Frontal cortex (tissue), 4 donors: ENCODE results near the gene USP53. TPM values are rescaled to one million over a fixed set of nuclear protein-coding genes. Genes with fewer than 3 reads are reported as not detected.
"Not testable (repeated sequence)": the region's sequence is repeated elsewhere in the genome, so short reads cannot be mapped to it uniquely, and the experiment has no call there.

Experiments used
- DNase-seq, 2 donors: peaks; one replicate each; pipeline ENCODE4 v3.0.0; 2012; ENCODE audit warnings: low spot score in 2 of 2
- FAIRE-seq: peaks from 2 replicates; lab custom pipeline; 2012; peaks lifted over from hg19 to GRCh38; lab: Jason Lieb, UNC
- total RNA-seq: library from RNA; depleted of rRNA; stranded (reverse); fragments of >200 nt; gene quantifications from one replicate; pipeline ENCODE4 v1.2.3, GENCODE V29; 2014
- donor health status: control.
- donor health status: control.
- donor health status: control.

USP53 gene
- total RNA-seq, 1 donor from 2014 or later = 12.2 TPM

DNA sequence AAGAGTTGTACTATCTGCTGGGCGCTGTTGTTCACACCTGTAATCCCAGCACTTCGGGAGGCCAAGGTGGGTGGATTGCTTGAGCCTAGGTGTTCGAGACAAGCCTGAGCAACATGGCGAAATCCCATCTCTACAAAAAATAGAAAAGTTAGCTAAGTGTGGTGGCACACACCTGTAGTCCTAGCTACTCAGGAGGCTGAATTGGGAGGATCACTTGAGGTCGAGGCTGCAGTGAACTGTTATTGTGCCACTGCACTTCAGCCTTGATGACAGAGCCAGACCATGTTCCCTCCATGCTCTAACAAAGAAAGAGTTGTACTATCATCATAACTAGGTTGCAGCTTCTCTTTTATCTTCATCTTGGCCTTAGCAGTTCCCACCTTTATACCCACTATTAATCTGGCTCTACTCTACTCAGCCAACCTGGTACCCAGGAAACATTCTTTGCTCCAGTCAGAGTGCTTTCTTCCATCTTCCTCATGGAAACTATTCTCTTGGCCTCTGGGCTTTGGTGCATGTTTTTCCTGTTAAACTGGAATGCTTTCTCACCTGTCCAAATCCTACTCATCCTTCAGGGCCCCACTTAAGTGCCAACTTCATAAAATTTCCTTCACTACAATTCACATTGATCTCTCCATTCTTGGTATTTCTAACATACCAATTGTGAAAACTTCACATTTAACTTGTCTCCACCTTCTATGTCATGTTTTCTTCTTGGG lies 91.2 kb downstream of the USP53 start:
- DNase-seq (no peak), FAIRE-seq (no peak)

DNA sequence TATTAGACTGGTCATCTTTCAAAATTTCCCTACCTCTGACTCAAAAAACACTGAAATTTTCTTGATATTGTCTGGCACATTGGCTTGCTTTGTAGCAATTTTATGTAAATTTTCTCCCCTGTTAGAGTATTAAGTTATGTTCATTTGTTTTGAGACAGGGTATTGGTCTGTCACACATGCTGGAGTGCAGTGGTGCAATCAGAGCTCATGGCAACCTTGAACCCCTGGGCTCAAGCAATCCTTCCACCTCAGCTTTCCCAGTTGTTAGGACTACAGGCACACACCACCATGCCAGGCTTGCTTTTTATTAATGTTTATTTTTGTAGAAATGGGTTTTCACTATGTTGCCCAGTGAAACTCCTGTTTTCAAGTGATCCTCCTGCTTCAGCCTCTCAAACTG lies 91.9 kb downstream of the USP53 start:
- no peak for DNase-seq
- no peak for FAIRE-seq

DNA sequence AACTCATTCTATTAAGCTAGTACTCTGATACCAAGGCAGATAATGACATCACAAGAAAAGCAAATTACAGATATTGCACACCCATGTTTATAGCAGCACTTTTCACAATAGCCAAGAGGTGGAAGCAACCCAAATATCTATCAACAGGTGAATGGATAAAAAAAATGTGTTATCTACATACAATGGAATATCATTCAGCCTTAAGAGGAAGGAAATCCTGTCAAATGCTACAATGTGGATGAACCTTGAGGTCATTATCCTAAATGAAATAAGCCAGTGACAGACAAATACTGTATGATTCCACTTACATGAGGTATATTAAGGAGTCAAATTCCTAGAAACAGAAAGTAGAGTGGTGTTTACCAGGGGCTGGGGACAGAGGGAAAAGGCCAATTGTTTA lies 95.1 kb downstream of the USP53 start:
- DNase-seq (no peak), FAIRE-seq (no peak)

DNA sequence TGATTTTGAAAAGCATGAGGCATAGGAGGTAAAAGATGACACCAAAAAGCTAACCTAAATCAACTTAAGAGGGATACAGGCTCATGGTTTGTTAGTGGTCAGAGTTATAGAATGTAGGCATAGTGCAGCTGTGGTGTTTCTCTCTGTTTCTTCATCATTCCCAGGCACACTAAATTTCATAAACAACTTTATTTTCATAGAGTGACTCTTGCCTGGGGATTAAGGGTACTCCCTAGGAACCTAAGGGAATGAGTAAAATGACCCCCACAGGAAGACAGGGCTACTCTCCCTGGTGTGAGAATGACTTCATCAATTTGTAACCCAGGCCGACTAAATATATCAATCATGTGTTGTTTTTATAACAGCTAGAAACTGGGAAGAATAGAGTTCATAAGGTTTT lies 98.3 kb downstream of the USP53 start:
- FAIRE-seq (no peak), DNase-seq (no peak)

DNA sequence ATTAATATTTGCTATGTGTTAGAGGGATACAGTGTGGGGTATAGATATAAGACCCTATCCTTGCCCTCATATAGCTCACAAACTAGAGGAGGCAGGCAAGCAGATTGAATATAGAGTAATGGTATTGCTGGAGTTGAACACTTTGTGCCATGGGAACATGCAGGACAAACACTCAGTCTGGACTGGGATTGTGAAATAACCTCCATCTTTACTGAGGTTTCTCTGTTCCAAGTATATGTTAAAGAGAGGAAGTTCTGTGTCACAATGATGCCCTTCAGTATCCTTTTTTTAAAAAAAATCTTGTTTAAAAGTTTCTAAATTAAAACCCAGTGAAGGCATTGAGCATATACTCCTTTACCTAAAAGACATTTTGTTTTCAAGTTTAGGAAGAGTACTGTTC lies 100.7 kb downstream of the USP53 start:
- FAIRE-seq (no peak), DNase-seq (no peak)

DNA sequence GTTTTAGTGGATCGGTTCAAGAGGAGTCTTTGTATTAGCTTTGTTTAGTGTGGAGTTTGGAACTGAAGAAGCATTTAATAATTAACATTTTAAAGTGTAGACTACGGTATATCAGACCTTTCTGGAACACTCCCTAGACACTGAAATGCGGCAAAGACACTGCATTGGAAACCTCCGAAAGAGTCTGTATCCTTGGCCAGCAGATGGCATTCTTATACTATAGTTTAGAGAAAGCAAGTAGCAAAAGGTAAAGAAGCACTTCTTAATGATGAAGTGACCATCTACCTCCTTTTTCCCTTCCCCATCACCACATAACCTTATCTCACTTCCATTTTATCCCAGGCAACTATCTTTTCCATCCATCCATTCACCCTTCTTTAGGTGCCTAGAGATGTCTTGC lies 101.8 kb downstream of the USP53 start:
- FAIRE-seq (no peak), DNase-seq (no peak)

DNA sequence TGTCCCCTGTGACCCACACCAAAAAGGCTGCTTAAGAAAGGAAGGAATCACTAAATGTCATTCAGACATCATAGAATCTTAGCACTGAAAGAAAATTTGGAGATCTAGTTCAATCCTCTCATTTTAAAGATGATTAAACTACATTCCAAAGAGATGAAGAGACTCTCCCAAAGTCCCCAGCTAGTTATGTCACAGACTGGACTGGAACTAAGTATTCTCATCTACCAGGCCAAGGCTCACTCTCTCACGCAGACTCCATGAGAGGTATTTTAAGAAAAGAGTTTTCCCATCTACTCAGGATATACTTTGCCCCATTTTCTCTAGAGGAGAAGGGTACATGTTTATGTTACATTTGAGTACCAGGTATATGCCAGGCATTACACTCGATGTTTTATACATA lies 102.5 kb downstream of the USP53 start:
- FAIRE-seq (no peak), DNase-seq (no peak)

DNA sequence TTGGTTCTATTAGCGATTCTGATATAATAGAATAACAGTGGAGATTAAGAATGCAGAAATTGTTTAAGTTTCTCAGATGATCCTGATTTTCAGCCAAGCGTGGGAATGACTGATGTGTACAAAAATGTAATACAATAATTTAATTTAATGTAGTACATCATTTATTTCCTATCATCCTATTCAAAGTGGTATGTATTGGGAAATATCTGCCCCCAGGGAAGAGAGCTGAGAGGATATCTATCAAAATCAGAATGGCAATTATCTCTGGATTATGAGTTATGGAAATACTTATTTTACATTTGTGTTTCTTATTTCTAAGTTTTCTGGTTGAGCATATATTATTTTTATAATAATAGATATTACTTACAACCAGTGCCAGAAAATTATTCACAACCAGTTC lies 105.5 kb downstream of the USP53 start:
- FAIRE-seq = no peak
- DNase-seq = no peak

DNA sequence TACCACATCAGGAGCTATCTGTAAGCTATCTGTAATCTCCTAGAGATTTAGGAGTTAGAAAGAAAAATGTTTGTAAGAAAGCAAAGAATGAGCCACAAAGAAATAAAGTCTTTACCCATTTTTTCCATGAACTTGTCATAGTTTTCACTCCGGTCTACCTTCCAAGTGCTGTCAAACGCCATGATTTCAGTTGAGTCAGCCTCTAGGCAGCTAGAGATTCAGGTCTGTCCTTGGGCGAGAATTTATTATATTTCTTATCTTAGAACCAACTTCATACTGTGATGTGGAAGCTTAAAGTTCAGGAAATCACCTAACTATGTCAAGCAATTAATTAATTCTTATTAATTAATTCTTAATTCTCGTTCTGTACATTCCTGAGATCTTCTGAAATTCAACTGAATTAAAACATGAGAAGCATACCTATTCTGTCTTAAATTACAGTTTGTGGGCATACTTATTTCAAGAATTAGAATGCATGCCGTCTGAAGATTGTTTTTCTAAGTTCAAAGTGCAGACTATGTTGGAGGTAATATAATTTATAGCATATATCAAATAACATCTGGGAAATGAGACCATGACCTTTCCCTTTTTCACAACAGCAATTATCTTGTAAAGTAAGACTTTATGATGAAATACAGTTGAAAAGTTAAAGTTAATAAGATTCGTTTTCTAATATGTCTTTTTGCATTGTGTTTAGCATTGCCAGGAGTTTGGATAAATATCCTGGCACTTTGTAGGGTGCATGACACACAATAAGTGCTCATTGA lies 109.6 kb downstream of the USP53 start, which contains the start of gene FABP2:
Gene FABP2 (minus strand): TSS at position 218 of the 767 bp plus-strand sequence. CDS start 36 bp downstream, at position 182.
- no peak for DNase-seq
- no peak for FAIRE-seq

DNA sequence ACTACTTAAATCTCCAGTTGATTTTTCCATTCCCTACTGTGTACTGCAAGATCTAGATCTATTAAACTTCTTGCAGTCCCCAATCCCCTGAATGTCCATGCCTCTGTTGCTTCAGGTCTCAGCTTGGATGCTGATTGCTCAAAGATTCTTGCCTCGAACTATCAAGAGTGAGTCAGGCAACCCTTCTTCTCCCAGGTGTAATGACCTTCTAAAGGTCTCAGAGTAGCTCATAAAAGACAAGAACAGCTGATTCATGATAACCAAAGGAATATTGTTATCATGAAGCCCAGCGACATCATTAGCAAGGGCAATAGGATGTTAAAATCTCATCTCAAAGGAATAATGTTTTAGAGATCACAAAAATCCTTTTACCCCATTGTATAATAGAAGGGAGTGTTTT lies 116.2 kb downstream of the USP53 start:
- FAIRE-seq (no peak), DNase-seq (no peak)

DNA sequence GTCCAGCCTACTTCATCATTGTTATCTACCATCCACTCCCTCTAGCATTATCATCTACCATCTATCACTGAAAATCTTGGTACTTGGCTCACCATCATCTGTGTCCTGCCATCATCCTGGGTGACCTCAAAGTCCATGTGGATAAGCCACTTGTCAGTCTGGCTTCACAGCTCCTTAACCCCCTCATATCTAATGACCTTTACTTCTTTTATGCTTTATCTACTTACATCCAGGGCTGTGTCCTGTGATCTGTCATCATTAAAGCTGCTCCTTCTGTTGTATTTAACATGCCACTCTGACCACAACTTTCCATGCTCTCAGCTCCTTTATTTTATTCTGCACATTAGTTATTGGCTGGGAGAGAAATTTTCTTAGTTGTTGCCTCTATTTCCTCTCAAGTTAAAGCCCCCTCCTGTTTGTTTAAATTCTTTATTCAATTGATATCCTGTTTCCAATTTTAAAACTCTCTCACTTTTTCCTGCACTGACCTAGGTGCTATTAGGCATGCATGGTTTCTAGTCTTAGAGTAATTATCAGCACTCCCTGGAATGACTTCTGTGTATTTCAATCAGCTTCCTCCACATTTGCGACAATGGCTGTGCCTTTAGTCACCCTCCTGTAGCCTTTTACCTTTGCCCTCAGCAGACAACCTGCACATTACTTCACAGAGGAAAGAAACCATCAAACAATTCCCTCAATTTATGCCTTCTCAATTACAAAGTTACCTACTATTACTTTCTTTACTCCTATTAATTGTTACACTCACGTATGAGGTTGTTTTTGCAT lies 117.5 kb downstream of the USP53 start:
- no peak for DNase-seq
- FAIRE-seq = no peak

DNA sequence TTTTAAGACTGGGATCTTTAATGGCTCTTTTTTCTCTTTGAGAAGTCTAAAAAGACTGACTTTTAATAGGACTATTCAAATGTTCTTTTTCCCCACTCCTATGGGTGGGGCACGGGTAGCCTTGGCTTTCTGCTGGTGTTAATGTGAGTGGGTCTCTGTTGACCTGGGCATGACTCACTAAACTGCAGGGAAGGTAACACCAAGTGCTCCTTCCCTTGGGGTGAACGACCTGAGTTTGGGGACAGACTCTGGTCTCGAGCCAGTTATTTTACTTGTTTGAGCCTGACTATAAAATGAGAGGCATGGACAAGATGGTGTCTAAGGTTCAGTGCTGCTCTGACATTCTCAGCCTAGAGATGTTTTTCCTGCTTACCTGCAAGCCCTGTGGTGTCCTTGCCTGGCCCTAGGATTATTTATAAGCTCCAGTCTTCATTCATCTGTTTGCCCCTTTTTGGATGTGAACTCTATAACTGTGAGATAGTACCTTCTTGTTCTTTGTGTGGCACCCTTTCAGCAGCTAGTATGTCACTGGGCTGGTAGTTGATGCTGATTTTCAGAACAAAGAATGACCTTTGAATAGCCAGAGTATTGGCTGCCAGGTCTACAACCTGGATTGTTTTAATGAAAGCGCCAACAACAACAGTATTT lies 123.9 kb downstream of the USP53 start:
- DNase-seq, FAIRE-seq: not testable (repeated sequence)

DNA sequence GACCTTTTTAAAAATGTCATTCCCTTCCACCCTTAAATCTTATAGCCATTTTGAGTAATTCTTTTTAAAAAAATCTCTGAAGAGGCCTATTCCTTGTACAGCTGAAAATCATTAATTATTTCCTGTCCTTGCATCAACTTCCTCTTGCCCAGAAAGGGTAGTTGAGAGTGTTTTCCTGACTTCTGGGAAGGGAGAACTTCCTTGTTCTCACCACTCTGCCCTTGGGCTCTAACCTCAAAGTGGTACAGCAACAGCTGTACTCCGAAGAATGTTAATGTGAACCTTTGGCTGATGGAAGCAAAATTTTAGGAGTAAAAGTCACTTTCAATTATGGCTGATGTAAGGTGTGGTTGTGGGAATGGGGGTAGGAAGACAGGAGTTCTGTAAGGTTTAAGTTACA lies 124.5 kb downstream of the USP53 start:
- FAIRE-seq (no peak), DNase-seq (no peak)

DNA sequence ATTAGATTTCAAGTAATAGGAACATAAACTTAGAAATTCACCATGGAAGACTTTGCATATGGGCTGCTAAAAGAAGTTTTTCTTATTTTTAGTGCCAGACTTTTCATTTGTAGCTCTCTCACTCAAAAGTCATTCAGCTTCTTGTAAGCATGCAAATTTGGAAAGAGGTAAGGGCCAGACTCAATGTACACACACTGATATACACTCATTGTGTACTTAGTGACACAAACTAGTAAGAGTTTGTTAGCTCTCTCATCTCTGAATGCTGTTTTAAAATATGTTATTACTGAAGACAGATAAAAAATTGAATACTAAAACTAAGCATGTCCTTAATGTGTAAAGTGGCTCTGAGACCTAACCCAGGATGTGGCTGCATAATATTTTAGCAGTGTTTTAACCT lies 127.4 kb downstream of the USP53 start:
- DNase-seq, FAIRE-seq: not testable (repeated sequence)

DNA sequence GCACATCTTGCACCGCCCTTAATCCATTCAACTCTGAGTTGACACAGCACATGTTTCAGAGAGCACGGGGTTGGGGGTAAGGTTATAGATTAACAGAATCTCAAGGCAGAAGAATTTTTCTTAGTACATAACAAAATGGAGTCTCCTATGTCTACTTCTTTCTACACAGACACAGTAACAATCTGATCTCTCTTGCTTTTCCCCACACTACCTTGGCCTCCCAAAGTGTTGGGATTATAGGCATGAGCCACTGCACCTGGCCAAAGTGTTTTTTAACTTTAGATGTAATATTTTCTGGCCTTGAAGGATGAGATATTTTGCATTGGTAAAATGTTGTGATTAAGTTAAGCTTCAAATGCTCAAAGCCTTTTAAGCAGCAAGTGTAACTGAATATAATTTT lies 130.8 kb downstream of the USP53 start:
- FAIRE-seq, DNase-seq: not testable (repeated sequence)

Other genes starting within 250 kb of the USP53 start
- gene MYOZ2, start 76.9 kb upstream of the USP53 start, total RNA-seq = 0.41 TPM
- not detected for gene FABP2, start 109.4 kb downstream of the USP53 start, total RNA-seq